Pancreas (tissue), 10 donors: ENCODE data around the gene VAMP7. TPM values are rescaled to one million over a fixed set of nuclear protein-coding genes. Genes with fewer than 3 reads are reported as not detected.

Experiments used
- ATAC-seq, 4 donors: fragments of 200-7000 bp; cut with Tn5 transposase; one replicate each; pipeline versions ENCODE4 v1.8.0 to v1.9.1; 2020; ENCODE audit warnings: mild to moderate bottlenecking in 4 of 4, moderate library complexity in 4 of 4
- DNase-seq, 6 donors: peaks; one replicate each; pipeline ENCODE4 v3.0.0-alpha.2; 2020
- FAIRE-seq: peaks from 2 replicates; lab custom pipeline; 2012; peaks lifted over from hg19 to GRCh38; lab: Jason Lieb, UNC
- H3K27ac ChIP-seq, 4 donors: fragments of 200-600 bp; sonication (generic); 1 replicate in 3 of 4; 2 replicates in 1 of 4; pipeline versions ENCODE4 v1.5.0 to v1.8.0; 2020
- H3K27me3 ChIP-seq, 4 donors: fragments of 200-600 bp; one replicate each; pipeline ENCODE4 v1.8.0; 2021
- H3K36me3 ChIP-seq, 3 donors: fragments of 200-600 bp; sonication (generic) in 1 of 3; one replicate each; pipeline versions ENCODE4 v1.5.0 to v1.8.0; 2020 to 2021
- H3K4me1 ChIP-seq, 3 donors: fragments of 200-600 bp; one replicate each; pipeline ENCODE4 v1.8.0; 2021
- H3K4me3 ChIP-seq, 4 donors: fragments of 200-600 bp; sonication (generic) in 2 of 4; one replicate each; pipeline versions ENCODE4 v1.5.0 to v1.8.0; 2020 to 2021
- H3K9me3 ChIP-seq, 4 donors: fragments of 200-600 bp; one replicate each; pipeline ENCODE4 v1.8.0; 2021
- CTCF ChIP-seq, 4 donors: fragments of 200-600 bp; sonication (generic) in 3 of 4; IDR thresholded peaks; one replicate each; pipeline versions ENCODE4 v1.5.0 to v1.8.0; 2021; ENCODE audit warnings: antibody characterized with exemption in 4 of 4
- WGBS, 2 donors: extraction: QIAGEN DNeasy Blood & Tissue Kit; methylation state at CpG; one replicate each; pipeline ENCODE4 v1.1.7; 2013; 5-methylcytosine and 5-hydroxymethylcytosine counted together
- intact Hi-C, 3 donors: fragments of 100-400 bp; cut with DNase I; formaldehyde crosslinking; loops; one replicate each; pipeline versions ENCODE4 v1.11.1 to v1.14.2; 2022
- polyA plus RNA-seq, 2 donors: library from polyadenylated mRNA; stranded (reverse); fragments of 200-250 nt; gene quantifications; one replicate each; pipeline ENCODE4 v1.2.3, GENCODE V29; 2013
- total RNA-seq, 6 donors: library from RNA; stranded (reverse); fragmentation: NEBNext Ultra II Directional in 4 of 6; extraction: Animal tissue kit (Norgen Biotek cat#: 25700) in 4 of 6; gene quantifications; one replicate each; pipeline versions ENCODE4 v1.2.1 to v1.2.4, GENCODE V29; 2021 to 2023
- donor health status: healthy with polysubstance abuse.
- donor health status: DM: no; HTN: no; CAD: no; lungs with moderate emphysema.
- donor health status: DM: no; HTN: no; CAD: no.
- donor health status: control.
- donor health status: control.
- donor health status: Bipolar disorder and iron deficiency.
- donor health status: DM: yes; HTN: yes; CAD: no.
- donor health status: DM: no; HTN: no; CAD: no.
- donor health status: DM: no; HTN: no; CAD: no.
- donor health status: DM: yes; HTN: yes; CAD: no.

VAMP7 gene
- total and polyA plus RNA-seq, 8 donors: 7.0 to 16.4 (median 11.4) TPM

DNA sequence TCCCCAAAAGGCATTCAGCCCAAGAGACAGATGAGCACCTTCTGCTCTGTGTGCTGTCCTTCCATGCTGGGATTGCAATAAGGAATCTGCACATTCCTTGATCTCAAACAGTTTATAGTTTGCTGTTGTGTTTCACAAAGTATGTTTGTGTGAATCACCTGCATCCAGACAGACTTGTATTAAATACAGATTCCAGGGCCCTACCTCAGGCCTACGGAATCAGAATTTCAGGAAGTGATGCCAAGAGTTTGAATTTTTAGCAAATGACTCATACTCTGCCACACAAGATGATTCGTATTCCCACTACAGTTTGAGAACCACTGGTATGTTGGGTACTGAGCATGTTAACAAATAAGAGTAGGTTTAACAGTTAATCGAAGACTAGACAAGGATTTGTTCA lies 7.0 kb downstream of the VAMP7 start:
- TF ChIP-seq CTCF (IDR thresholded peaks at IDR 0.05): no peak
- H3K36me3 ChIP-seq: no peaks in the 10 kb centered on the region
- H3K4me3 ChIP-seq: no peak overlapping the region
- ATAC-seq (no peak), FAIRE-seq (no peak), DNase-seq (no peak)
- H3K27ac ChIP-seq: no peak overlapping the region
- H3K9me3 ChIP-seq: no peaks in the 10 kb centered on the region
- H3K27me3 ChIP-seq: no peaks in the 10 kb centered on the region
- H3K4me1 ChIP-seq: no peaks in the 10 kb centered on the region
- 49 to 51% methylated on average over 3 of the region's 3 CpGs for WGBS, 2 donors
- intact Hi-C loops: no loop called here

DNA sequence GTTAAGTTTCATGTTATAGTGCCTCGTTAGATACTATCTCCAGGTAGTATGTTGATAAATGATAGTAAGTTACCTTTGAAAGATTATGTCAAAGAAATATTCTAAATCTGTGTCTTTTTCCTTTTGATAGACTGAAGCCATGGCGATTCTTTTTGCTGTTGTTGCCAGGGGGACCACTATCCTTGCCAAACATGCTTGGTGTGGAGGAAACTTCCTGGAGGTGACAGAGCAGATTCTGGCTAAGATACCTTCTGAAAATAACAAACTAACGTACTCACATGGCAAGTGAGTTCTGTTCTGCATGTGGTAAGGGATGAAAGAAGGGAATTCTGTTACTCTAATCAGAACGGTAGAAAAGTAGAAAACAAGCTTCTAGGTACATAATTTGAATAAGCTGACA lies 8.2 kb downstream of the VAMP7 start:
- ATAC-seq (no peak), DNase-seq (no peak), FAIRE-seq (no peak)
- TF ChIP-seq CTCF (IDR thresholded peaks at IDR 0.05): no peak
- intact Hi-C loops: no loop called here
- Histone ChIP-seq H3K27ac (no peak overlapping the region), H3K4me1 (no peaks in the 10 kb centered on the region), H3K36me3 (no peaks in the 10 kb centered on the region), H3K27me3 (no peaks in the 10 kb centered on the region), H3K9me3 (no peaks in the 10 kb centered on the region), H3K4me3 (no peak overlapping the region)
- 60 to 61% methylated on average over 4 of the region's 4 CpGs for WGBS, 2 donors

GRCh38 chrX:155891446-155892210 lies 10.5 kb downstream of the VAMP7 start:
- DNase-seq (no peak), ATAC-seq (no peak), FAIRE-seq (no peak)
- Histone ChIP-seq H3K27ac (no peak overlapping the region), H3K27me3 (no peaks in the 10 kb centered on the region), H3K4me3 (no peak overlapping the region), H3K36me3 (no peaks in the 10 kb centered on the region), H3K4me1 (no peaks in the 10 kb centered on the region), H3K9me3 (no peaks in the 10 kb centered on the region)
- no peak for TF ChIP-seq CTCF (IDR thresholded peaks at IDR 0.05)
- WGBS, 2 donors: 46 to 48% methylated on average over 3 of the region's 3 CpGs
- intact Hi-C loops: no loop called here

DNA sequence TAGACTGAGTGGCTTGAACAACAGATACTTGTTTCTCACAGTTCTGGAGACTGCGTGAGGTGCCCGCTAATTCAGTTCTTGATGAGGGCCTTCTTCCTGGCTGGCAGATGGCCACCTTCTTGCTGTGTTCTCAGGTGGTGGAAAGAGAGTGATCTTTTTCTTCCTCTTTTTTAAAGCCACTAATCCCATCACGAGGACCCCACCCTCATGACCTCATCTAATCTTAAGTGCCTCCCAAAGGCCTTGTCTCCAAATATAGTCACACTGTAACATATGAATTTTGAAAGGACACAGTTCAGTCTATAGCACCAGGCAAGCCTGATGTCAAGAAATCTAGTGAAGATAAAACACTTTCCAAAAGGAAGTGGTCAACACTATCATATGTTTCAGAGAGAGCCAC lies 12.4 kb downstream of the VAMP7 start:
- 42 to 67% methylated on average over 3 of the region's 3 CpGs for WGBS, 2 donors
- DNase-seq (no peak), ATAC-seq (no peak), FAIRE-seq (no peak)
- Histone ChIP-seq H3K4me3 (no peak overlapping the region), H3K4me1 (no peaks in the 10 kb centered on the region), H3K9me3 (no peaks in the 10 kb centered on the region), H3K27ac (no peak overlapping the region), H3K27me3 (no peaks in the 10 kb centered on the region), H3K36me3 (peaks cover 0 to 4% (median 0%) of the 10 kb centered on the region in 3 donors)
- intact Hi-C loops: no loop called here
- no peak for TF ChIP-seq CTCF (IDR thresholded peaks at IDR 0.05)

DNA sequence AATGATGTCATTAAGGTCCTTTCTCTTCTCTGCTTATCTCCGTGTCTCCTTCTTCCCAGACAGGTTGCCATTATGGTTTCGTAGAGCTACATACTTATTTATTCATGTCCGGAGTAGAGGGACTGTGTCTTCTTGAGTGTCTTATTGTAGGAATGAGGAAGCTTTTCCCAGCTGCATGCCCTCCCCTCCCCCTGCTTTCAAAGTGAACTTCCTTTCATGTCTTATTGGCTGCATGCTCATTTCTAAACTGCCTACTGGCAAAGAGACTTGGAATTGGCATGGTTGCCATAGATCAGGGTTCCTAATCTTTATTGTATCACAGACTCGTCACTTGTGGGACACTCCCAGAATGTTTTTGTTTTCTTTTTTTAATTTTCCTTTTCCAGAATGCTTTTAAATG lies 15.4 kb downstream of the VAMP7 start:
- ATAC-seq (no peak), FAIRE-seq (no peak), DNase-seq (no peak)
- no peak overlapping the region for H3K4me3 ChIP-seq
- no peak overlapping the region for H3K27ac ChIP-seq
- no peaks in the 10 kb centered on the region for H3K9me3 ChIP-seq
- intact Hi-C loops: no loop called here
- no peak for TF ChIP-seq CTCF (IDR thresholded peaks at IDR 0.05)
- no peaks in the 10 kb centered on the region for H3K4me1 ChIP-seq
- WGBS, 2 donors: 67 to 72% methylated on average over 4 of the region's 4 CpGs
- H3K27me3 ChIP-seq: no peaks in the 10 kb centered on the region
- peaks cover 0 to 5% (median 0%) of the 10 kb centered on the region in 3 donors for H3K36me3 ChIP-seq
